Measurements from ENCODE around the gene DMBT1. TPM values are rescaled to one million over a fixed set of nuclear protein-coding genes. Genes with fewer than 3 reads are reported as not detected.

Gene DMBT1
- total RNA-seq, 4 donors from 2014 or later: 0.15 to 0.62 (median 0.31) TPM

DNA sequence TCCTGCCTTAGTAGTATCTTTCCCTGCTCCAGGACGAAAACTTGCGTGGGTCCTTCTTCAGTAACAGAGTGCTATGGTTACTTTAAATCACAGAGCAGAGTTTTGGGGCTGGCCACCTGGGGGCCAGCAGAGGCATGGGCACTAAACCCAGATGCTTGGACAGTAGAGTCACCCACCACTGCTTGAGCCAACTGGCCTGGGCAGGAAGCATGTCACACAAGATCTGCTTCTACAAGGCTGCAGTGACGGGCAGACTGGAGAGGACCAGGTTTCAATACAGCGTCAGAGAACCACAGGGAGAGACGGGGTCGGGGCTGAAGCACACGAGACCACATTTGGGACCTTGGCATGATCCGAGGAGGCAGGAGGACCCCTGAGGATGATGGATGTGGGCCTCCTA lies 14.3 kb upstream of the DMBT1 start:
- Histone ChIP-seq H3K4me3 (no peak overlapping the region), H3K27ac (no peak overlapping the region), H3K36me3 (no peaks in the 10 kb centered on the region), H3K4me1 (peaks cover 15% of the 10 kb centered on the region), H3K27me3 (no peaks in the 10 kb centered on the region), H3K9me3 (no peaks in the 10 kb centered on the region)
- WGBS: 99% methylated on average over 8 of the region's 8 CpGs
- TF ChIP-seq EP300 (IDR thresholded peaks at IDR 0.05): no peak
- TF ChIP-seq POLR2A (IDR thresholded peaks at IDR 0.05): no peak
- TF ChIP-seq POLR2AphosphoS5 (IDR thresholded peaks at IDR 0.05): no peak
- TF ChIP-seq, protein P1, sequence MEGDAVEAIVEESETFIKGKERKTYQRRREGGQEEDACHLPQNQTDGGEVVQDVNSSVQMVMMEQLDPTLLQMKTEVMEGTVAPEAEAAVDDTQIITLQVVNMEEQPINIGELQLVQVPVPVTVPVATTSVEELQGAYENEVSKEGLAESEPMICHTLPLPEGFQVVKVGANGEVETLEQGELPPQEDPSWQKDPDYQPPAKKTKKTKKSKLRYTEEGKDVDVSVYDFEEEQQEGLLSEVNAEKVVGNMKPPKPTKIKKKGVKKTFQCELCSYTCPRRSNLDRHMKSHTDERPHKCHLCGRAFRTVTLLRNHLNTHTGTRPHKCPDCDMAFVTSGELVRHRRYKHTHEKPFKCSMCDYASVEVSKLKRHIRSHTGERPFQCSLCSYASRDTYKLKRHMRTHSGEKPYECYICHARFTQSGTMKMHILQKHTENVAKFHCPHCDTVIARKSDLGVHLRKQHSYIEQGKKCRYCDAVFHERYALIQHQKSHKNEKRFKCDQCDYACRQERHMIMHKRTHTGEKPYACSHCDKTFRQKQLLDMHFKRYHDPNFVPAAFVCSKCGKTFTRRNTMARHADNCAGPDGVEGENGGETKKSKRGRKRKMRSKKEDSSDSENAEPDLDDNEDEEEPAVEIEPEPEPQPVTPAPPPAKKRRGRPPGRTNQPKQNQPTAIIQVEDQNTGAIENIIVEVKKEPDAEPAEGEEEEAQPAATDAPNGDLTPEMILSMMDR (IDR thresholded peaks at IDR 0.05): no peak
- no peak for DNase-seq (ENCODE audit: low spot score in 2 of 2)

DNA sequence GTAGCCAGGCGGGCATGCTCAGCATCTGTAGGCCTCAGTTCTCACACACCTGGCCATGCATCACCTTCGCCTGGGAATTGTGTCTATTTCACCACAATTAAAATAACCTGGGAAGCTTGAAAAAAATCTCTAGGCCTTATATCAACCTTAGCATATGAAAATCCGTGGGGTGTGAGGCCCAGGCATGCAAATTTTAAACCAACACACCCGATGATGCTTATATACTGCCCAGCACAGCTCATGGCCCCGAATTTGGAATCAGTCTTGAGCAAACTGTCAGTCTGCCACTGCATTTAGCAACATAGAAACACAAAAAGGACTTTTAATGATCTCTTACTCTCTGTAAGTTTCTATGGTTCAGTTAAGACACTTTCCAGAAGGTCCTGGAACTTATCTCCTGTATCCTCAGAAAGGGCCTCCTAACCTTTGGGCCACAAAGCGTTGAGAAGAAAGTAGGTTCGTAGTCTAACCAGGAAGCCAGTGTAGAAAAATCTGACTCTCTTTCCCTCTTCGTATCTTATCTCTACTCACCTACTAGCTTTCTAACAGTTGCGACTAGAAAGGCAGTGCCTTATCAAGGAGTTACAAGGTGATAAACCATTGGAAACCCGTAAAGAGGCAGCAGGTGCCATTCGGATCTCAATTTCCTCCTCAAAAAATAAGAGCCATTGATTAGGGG lies 12.0 kb upstream of the DMBT1 start:
- WGBS: 89% methylated on average over 11 of the region's 11 CpGs
- Histone ChIP-seq H3K27ac (no peak overlapping the region), H3K9me3 (no peaks in the 10 kb centered on the region), H3K27me3 (no peaks in the 10 kb centered on the region), H3K36me3 (no peaks in the 10 kb centered on the region), H3K4me1 (peaks cover 10% of the 10 kb centered on the region), H3K4me3 (no peak overlapping the region)
- DNase-seq (ENCODE audit: low spot score in 2 of 2): no peak
- TF ChIP-seq POLR2AphosphoS5 (IDR thresholded peaks at IDR 0.05) (no peak), EP300 (IDR thresholded peaks at IDR 0.05) (no peak), POLR2A (IDR thresholded peaks at IDR 0.05) (no peak)
- TF ChIP-seq, protein P1 (IDR thresholded peaks at IDR 0.05): no peak

DNA sequence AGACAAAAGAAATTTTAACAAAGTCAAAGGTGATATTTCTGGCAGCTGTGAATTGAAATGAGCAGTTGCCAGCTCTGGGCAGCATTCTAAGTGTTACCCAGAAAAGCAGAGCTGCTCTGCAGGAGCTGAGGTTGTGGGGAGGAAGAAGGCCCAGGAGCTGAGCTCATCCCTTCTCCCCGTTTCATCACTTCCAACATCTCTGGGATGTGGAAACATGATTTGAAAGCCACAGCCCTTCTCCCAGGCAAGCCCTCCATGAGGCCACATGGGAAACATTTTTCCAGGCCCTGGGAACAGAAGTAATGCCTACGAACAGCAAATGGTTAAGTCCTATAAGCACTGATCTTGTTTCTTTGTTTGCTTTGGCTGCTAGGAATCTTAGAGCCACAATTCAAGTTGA lies 10.9 kb upstream of the DMBT1 start:
- WGBS: 93% methylated on average over 2 of the region's 2 CpGs
- Histone ChIP-seq H3K4me3 (no peak overlapping the region), H3K9me3 (no peaks in the 10 kb centered on the region), H3K36me3 (no peaks in the 10 kb centered on the region), H3K27me3 (no peaks in the 10 kb centered on the region), H3K4me1 (no peaks in the 10 kb centered on the region), H3K27ac (no peak overlapping the region)
- TF ChIP-seq POLR2AphosphoS5 (IDR thresholded peaks at IDR 0.05) (no peak), EP300 (IDR thresholded peaks at IDR 0.05) (no peak), POLR2A (IDR thresholded peaks at IDR 0.05) (no peak)
- TF ChIP-seq, protein P1 (IDR thresholded peaks at IDR 0.05): no peak
- DNase-seq (ENCODE audit: low spot score in 2 of 2): no peak

DNA sequence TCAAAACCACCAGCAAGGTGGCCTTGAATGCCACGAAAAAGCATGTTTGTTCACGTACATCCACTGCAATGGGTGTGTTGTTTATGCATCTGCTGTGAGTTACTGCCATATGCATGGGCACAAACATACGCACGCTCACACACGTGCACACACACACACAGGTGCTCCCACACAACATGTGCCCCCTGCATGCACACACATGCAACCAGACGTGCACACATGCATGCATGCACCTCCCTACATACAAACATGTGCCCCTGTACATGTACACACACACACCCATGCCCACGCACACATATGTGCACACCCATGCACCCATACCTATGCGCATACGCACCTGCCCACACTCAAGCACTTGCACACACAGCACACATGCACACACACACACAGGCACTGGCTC lies 10.1 kb upstream of the DMBT1 start:
- DNase-seq (ENCODE audit: low spot score in 2 of 2): no peak
- Histone ChIP-seq H3K9me3 (no peaks in the 10 kb centered on the region), H3K4me1 (peaks cover 2% of the 10 kb centered on the region), H3K27ac (no peak overlapping the region), H3K27me3 (no peaks in the 10 kb centered on the region), H3K36me3 (no peaks in the 10 kb centered on the region), H3K4me3 (no peak overlapping the region)
- WGBS: 98% methylated on average over 8 of the region's 9 CpGs
- TF ChIP-seq, protein P1 (IDR thresholded peaks at IDR 0.05): no peak
- TF ChIP-seq EP300 (IDR thresholded peaks at IDR 0.05): no peak
- TF ChIP-seq POLR2A (IDR thresholded peaks at IDR 0.05): no peak
- no peak for TF ChIP-seq POLR2AphosphoS5 (IDR thresholded peaks at IDR 0.05)

DNA sequence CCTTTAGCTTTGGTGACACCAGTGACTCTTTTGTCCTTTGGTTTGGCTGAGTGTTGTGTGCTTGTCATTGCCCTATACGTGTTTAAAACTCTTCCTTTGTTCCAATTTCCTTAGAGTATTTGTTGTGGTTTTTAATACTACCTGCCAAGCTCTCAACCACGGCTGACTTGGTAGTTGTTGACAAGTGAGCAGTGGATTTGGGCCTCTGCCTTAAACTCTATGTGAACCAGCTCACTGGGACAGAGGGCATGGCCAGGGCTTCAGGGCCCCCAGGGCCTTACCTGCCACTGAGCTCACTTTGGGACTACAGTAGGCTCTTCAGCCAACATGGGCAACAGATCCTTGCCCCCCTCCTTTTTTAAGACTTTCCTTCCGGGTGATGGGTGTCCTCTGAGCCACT lies 9.6 kb upstream of the DMBT1 start:
- no peak for DNase-seq (ENCODE audit: low spot score in 2 of 2)
- TF ChIP-seq EP300 (IDR thresholded peaks at IDR 0.05): no peak
- no peak for TF ChIP-seq POLR2AphosphoS5 (IDR thresholded peaks at IDR 0.05)
- no peak for TF ChIP-seq POLR2A (IDR thresholded peaks at IDR 0.05)
- TF ChIP-seq, protein P1 (IDR thresholded peaks at IDR 0.05): no peak
- Histone ChIP-seq H3K27ac (no peak overlapping the region), H3K36me3 (no peaks in the 10 kb centered on the region), H3K4me3 (no peak overlapping the region), H3K9me3 (no peaks in the 10 kb centered on the region), H3K27me3 (no peaks in the 10 kb centered on the region), H3K4me1 (peaks cover 3% of the 10 kb centered on the region)
- 56% methylated on average over 3 of the region's 3 CpGs for WGBS
